CD1c-positive myeloid dendritic cell (primary cell): ENCODE measurements around the gene GPR21.

ENCODE experiments used
- DNase-seq: peaks from one replicate; pipeline ENCODE4 v3.0.0-alpha.2; 2016; ENCODE audit errors: extremely low spot score

The GPR21 gene

GRCh38 chr9:123033864-123034601, 566 bp downstream of the GPR21 start:
- no peak for DNase-seq

- DNase-seq: no peak
Measured at GRCh38 chr9:123034881-123035510, 1.5 kb downstream of the GPR21 start.

GRCh38 chr9:123035791-123036190, 2.3 kb downstream of the GPR21 start:
- no peak for DNase-seq

- no peak for DNase-seq
Measured at GRCh38 chr9:123036893-123037545, 3.6 kb downstream of the GPR21 start.

- no peak for DNase-seq
Measured at GRCh38 chr9:123039617-123040219, 6.3 kb downstream of the GPR21 start.

GRCh38 chr9:123040801-123041200, 7.3 kb downstream of the GPR21 start:
- DNase-seq: no peak

GRCh38 chr9:123041489-123041888, 8.0 kb downstream of the GPR21 start:
- DNase-seq: no peak

- DNase-seq: no peak
Measured at GRCh38 chr9:123043081-123043939, 9.8 kb downstream of the GPR21 start.

- DNase-seq: no peak
Measured at GRCh38 chr9:123044586-123044985, 11.1 kb downstream of the GPR21 start.

GRCh38 chr9:123046406-123047195, 13.1 kb downstream of the GPR21 start:
- DNase-seq: no peak

GRCh38 chr9:123048748-123049147, 15.3 kb downstream of the GPR21 start:
- DNase-seq: no peak

- DNase-seq: no peak
Measured at GRCh38 chr9:123049589-123050222, 16.2 kb downstream of the GPR21 start.

- DNase-seq: no peak
Measured at GRCh38 chr9:123053046-123053445, 19.6 kb downstream of the GPR21 start.

GRCh38 chr9:123053711-123054110, 20.2 kb downstream of the GPR21 start:
- DNase-seq: no peak

GRCh38 chr9:123058834-123059233, 25.4 kb downstream of the GPR21 start:
- no peak for DNase-seq

GRCh38 chr9:123059472-123060220, 26.2 kb downstream of the GPR21 start:
- no peak for DNase-seq

- DNase-seq: no peak
Measured at GRCh38 chr9:123061216-123061615, 27.7 kb downstream of the GPR21 start.

GRCh38 chr9:123062351-123063176, 29.1 kb downstream of the GPR21 start:
- no peak for DNase-seq

GRCh38 chr9:123063177-123063598, 29.7 kb downstream of the GPR21 start:
- no peak for DNase-seq
